Common myeloid progenitor, CD34-positive (primary cell): ENCODE results near the gene PSMB7.

ENCODE experiments used
- CTCF ChIA-PET: fragments of 350-600 bp; sonication (Branson Sonifier 250); formaldehyde crosslinking; loops from one replicate; lab custom pipeline; 2021; ENCODE audit warnings: antibody characterized with exemption; lab: Charles Lee
- POLR2A ChIA-PET: fragments of 350-600 bp; sonication (Branson Sonifier 250); formaldehyde crosslinking; loops from one replicate; lab custom pipeline; 2021; ENCODE audit warnings: antibody characterized with exemption; lab: Charles Lee
- DNase-seq, 3 donors: peaks; one replicate each; pipeline versions ENCODE4 v3.0.0 to v3.0.0-alpha.2; 2013
- H3K27ac ChIP-seq, 2 experiments: 1 replicate in 1 of 2; 2 replicates in 1 of 2; pipeline ENCODE4 v1.7.0; 2013; ENCODE audit warnings: inconsistent platforms in 2 of 2, low read length in 2 of 2, mild to moderate bottlenecking in 2 of 2, low read depth in 1 of 2, moderate library complexity in 1 of 2; ENCODE audit not compliant: severe bottlenecking in 2 of 2, insufficient read depth in 1 of 2, poor library complexity in 1 of 2
- H3K27me3 ChIP-seq, 5 experiments: replicated peaks in 2 of 5; 1 replicate in 3 of 5; 2 replicates in 2 of 5; pipeline versions ENCODE4 v1.6.1 to v1.7.0; 2013; ENCODE audit warnings: low read length in 4 of 5, mild to moderate bottlenecking in 2 of 5, moderate library complexity in 2 of 5, inconsistent platforms in 1 of 5; ENCODE audit not compliant: insufficient read depth in 5 of 5, control insufficient read depth in 4 of 5
- H3K36me3 ChIP-seq, 4 experiments: 1 replicate in 2 of 4; 2 replicates in 2 of 4; pipeline versions ENCODE4 v1.6.1 to v1.7.0; 2013; ENCODE audit warnings: low read length in 3 of 4, control low read depth in 1 of 4, mild to moderate bottlenecking in 1 of 4; ENCODE audit not compliant: control insufficient read depth in 4 of 4, insufficient read depth in 4 of 4
- H3K4me1 ChIP-seq, 4 experiments: 1 replicate in 3 of 4; 2 replicates in 1 of 4; pipeline versions ENCODE4 v1.6.1 to v1.7.1; 2013; ENCODE audit warnings: low read length in 3 of 4, mild to moderate bottlenecking in 3 of 4, control low read depth in 1 of 4, inconsistent platforms in 1 of 4, moderate library complexity in 1 of 4; ENCODE audit not compliant: control insufficient read depth in 4 of 4, insufficient read depth in 4 of 4; ENCODE audit errors: control extremely low read depth in 1 of 4
- H3K4me3 ChIP-seq, 7 experiments: 1 replicate in 4 of 7; 2 replicates in 3 of 7; pipeline versions ENCODE4 v1.5.1 to v1.7.0; 2013; ENCODE audit warnings: mild to moderate bottlenecking in 7 of 7, low read length in 6 of 7, moderate library complexity in 6 of 7, inconsistent platforms in 2 of 7, low read depth in 2 of 7, control low read depth in 1 of 7; ENCODE audit not compliant: insufficient read depth in 4 of 7, control insufficient read depth in 1 of 7; ENCODE audit errors: extremely low read depth in 1 of 7
- H3K9me3 ChIP-seq, 5 experiments: 1 replicate in 4 of 5; 2 replicates in 1 of 5; pipeline versions ENCODE4 v1.6.1 to v1.7.1; 2013; ENCODE audit warnings: low read length in 4 of 5, mild to moderate bottlenecking in 2 of 5, inconsistent platforms in 1 of 5, low read depth in 1 of 5, moderate library complexity in 1 of 5; ENCODE audit not compliant: control insufficient read depth in 4 of 5, insufficient read depth in 2 of 5; ENCODE audit errors: control extremely low read depth in 1 of 5
- WGBS: methylation state at CpG from one replicate; pipeline ENCODE4 v1.1.5; 2013; ENCODE audit not compliant: insufficient coverage; 5-methylcytosine and 5-hydroxymethylcytosine counted together

Gene PSMB7

GRCh38 chr9:124356745-124357390, 58.4 kb downstream of the PSMB7 start:
- H3K36me3 ChIP-seq = peaks cover 6 to 67% (median 37%) of the 10 kb centered on the region in 4 experiments
- ChIA-PET POLR2A (no interaction called here), CTCF (interaction anchor here (1.2 to 1.4 kb wide), 2 partner anchors 25 to 230 kb away, joined by 3 to 4 read pairs; no protein-coding TSS in a partner anchor)
- H3K9me3 ChIP-seq = no peaks in the 10 kb centered on the region
- no peak overlapping the region for H3K4me3 ChIP-seq
- 97% methylated on average over 16 of the region's 19 CpGs for WGBS
- no peaks in the 10 kb centered on the region for H3K4me1 ChIP-seq
- no peak overlapping the region for H3K27ac ChIP-seq
- no peak for DNase-seq
- H3K27me3 ChIP-seq = no peaks in the 10 kb centered on the region

GRCh38 chr9:124355941-124356744, 59.1 kb downstream of the PSMB7 start:
- no peak overlapping the region for H3K27ac ChIP-seq
- POLR2A ChIA-PET = no interaction called here
- CTCF ChIA-PET = interaction anchor here (1.0 kb wide), 1 partner anchor 32 kb away, joined by 3 read pairs; no protein-coding TSS in a partner anchor
- H3K27me3 ChIP-seq = no peaks in the 10 kb centered on the region
- H3K4me1 ChIP-seq = no peaks in the 10 kb centered on the region
- no peak overlapping the region for H3K4me3 ChIP-seq
- no peaks in the 10 kb centered on the region for H3K9me3 ChIP-seq
- no peak for DNase-seq
- H3K36me3 ChIP-seq = peaks cover 12 to 74% (median 44%) of the 10 kb centered on the region in 4 experiments
- 93% methylated on average over 12 of the region's 15 CpGs for WGBS

GRCh38 chr9:124355039-124355940, 60.0 kb downstream of the PSMB7 start:
- H3K4me1 ChIP-seq = no peaks in the 10 kb centered on the region
- CTCF ChIA-PET = interaction anchor here (1.0 kb wide), 1 partner anchor 32 kb away, joined by 3 read pairs; no protein-coding TSS in a partner anchor
- 98% methylated on average over 21 of the region's 21 CpGs for WGBS
- H3K27ac ChIP-seq = no peak overlapping the region
- peaks cover 13 to 83% (median 53%) of the 10 kb centered on the region in 4 experiments for H3K36me3 ChIP-seq
- H3K4me3 ChIP-seq = no peak overlapping the region
- no peak for DNase-seq
- no peaks in the 10 kb centered on the region for H3K27me3 ChIP-seq
- POLR2A ChIA-PET = no interaction called here
- no peaks in the 10 kb centered on the region for H3K9me3 ChIP-seq

GRCh38 chr9:124354346-124355038, 60.8 kb downstream of the PSMB7 start:
- H3K36me3 ChIP-seq = peaks cover 13 to 87% (median 59%) of the 10 kb centered on the region in 4 experiments
- H3K4me3 ChIP-seq = no peak overlapping the region
- ChIA-PET POLR2A (no interaction called here), CTCF (no interaction called here)
- H3K27ac ChIP-seq = no peak overlapping the region
- no peaks in the 10 kb centered on the region for H3K9me3 ChIP-seq
- 97% methylated on average over 17 of the region's 17 CpGs for WGBS
- no peaks in the 10 kb centered on the region for H3K4me1 ChIP-seq
- no peak for DNase-seq
- no peaks in the 10 kb centered on the region for H3K27me3 ChIP-seq

- ChIA-PET CTCF (no interaction called here), POLR2A (no interaction called here)
- no peaks in the 10 kb centered on the region for H3K4me1 ChIP-seq
- peaks cover 13 to 90% (median 62%) of the 10 kb centered on the region in 4 experiments for H3K36me3 ChIP-seq
- H3K9me3 ChIP-seq = no peaks in the 10 kb centered on the region
- no peak for DNase-seq
- WGBS = 100% methylated on average over 2 of the region's 4 CpGs
- H3K4me3 ChIP-seq = no peak overlapping the region
- no peaks in the 10 kb centered on the region for H3K27me3 ChIP-seq
- no peak overlapping the region for H3K27ac ChIP-seq
Observed at GRCh38 chr9:124353811-124354274, 61.4 kb downstream of the PSMB7 start.

- WGBS = 95% methylated on average over 7 of the region's 7 CpGs
- Histone ChIP-seq H3K4me3 (no peak overlapping the region), H3K4me1 (no peaks in the 10 kb centered on the region), H3K9me3 (no peaks in the 10 kb centered on the region), H3K36me3 (peaks cover 13 to 94% (median 68%) of the 10 kb centered on the region in 4 experiments), H3K27me3 (no peaks in the 10 kb centered on the region), H3K27ac (no peak overlapping the region)
- DNase-seq = no peak
- ChIA-PET POLR2A (no interaction called here), CTCF (no interaction called here)
Observed at GRCh38 chr9:124353166-124353768, 62.0 kb downstream of the PSMB7 start.
